ENCODE results near the gene NRCAM. TPM values are rescaled to one million over a fixed set of nuclear protein-coding genes. Genes with fewer than 3 reads are reported as not detected.

The NRCAM gene
- total and polyA plus RNA-seq, 2 of the 13 experiments (the other 11 are each of a cell fraction or from before 2014, with no cell fraction given): 0.31 to 0.33 TPM

GRCh38 chr7:108451296-108451848, 4.9 kb downstream of the NRCAM start (continued):
- TF ChIP-seq KAT8 (CRISPR knock-in tag; IDR thresholded peaks at IDR 0.05): no peak

GRCh38 chr7:108450160-108450559, 6.1 kb downstream of the NRCAM start:
- Histone ChIP-seq H3K4me2 (ENCODE audit: low read depth, low read length) (no peak overlapping the region), H3K4me1 (ENCODE audit: insufficient read depth, low read length) (peaks cover 11% of the 10 kb centered on the region), H3K79me2 (ENCODE audit: insufficient read depth, low read length) (no peaks in the 10 kb centered on the region), H3K27me3 (ENCODE audit: control insufficient read depth in 1 of 2, insufficient read depth in 2 of 2, low read length in 2 of 2) (peaks cover 3 to 14% of the 10 kb centered on the region in 2 experiments; a peak in 4 of 5 replicates), H2AFZ (ENCODE audit: low read length) (no peak overlapping the region), H3K36me3 (replicated peaks in 1 of 2; ENCODE audit: control insufficient read depth in 1 of 2, insufficient read depth in 2 of 2, low read length in 2 of 2) (no peaks in the 10 kb centered on the region), H3K9ac (ENCODE audit: insufficient read depth, low read depth, low read length) (no peak overlapping the region), H3K27ac (ENCODE audit: extremely low read length, insufficient read depth, low read length) (no peak overlapping the region), H3K4me3 (replicated peaks in 1 of 3; ENCODE audit: insufficient read depth in 1 of 3, low read depth in 2 of 3, low read length in 3 of 3) (no peak overlapping the region), H3K9me3 (ENCODE audit: low read length) (no peaks in the 10 kb centered on the region), H4K20me1 (ENCODE audit: insufficient read depth, low read length) (no peaks in the 10 kb centered on the region)
- BruUV-seq (replicated peaks): no TSS peak
- DNase-seq (ENCODE audit: low spot score) (no peak), FAIRE-seq (no peak), ATAC-seq (no peak)
- TF ChIP-seq ZNF570 (CRISPR knock-in tag; IDR thresholded peaks at IDR 0.05; ENCODE audit: borderline replicate concordance) (no peak), ZNF546 (CRISPR knock-in tag; conservative IDR thresholded peaks at IDR 0.05) (no peak), ZBTB8A (CRISPR knock-in tag; IDR thresholded peaks at IDR 0.05; ENCODE audit: borderline replicate concordance, low read depth) (no peak), ZNF563 (CRISPR knock-in tag; IDR thresholded peaks at IDR 0.05) (no peak)
- TF ChIP-seq, protein P1, sequence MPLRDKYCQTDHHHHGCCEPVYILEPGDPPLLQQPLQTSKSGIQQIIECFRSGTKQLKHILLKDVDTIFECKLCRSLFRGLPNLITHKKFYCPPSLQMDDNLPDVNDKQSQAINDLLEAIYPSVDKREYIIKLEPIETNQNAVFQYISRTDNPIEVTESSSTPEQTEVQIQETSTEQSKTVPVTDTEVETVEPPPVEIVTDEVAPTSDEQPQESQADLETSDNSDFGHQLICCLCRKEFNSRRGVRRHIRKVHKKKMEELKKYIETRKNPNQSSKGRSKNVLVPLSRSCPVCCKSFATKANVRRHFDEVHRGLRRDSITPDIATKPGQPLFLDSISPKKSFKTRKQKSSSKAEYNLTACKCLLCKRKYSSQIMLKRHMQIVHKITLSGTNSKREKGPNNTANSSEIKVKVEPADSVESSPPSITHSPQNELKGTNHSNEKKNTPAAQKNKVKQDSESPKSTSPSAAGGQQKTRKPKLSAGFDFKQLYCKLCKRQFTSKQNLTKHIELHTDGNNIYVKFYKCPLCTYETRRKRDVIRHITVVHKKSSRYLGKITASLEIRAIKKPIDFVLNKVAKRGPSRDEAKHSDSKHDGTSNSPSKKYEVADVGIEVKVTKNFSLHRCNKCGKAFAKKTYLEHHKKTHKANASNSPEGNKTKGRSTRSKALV (CRISPR knock-in tag; IDR thresholded peaks at IDR 0.05): no peak
- in situ Hi-C loops (cut with HindIII; ENCODE audit: extremely low pct_ligation_motif_present, low pct_unique_long_range_greater_than_20kb): loop anchor here (10.0 kb wide), 1 partner anchor 275 kb away; no protein-coding TSS in a partner anchor
- intact Hi-C loops (cut with micrococcal nuclease; ENCODE audit: unreplicated experiment): no loop called here
- 20% methylated on average over 1 of the region's 1 CpG for WGBS (ENCODE audit: low lambda C conversion rate)
- CTCF ChIA-PET (ENCODE audit: low intra/inter-chr PET ratio, low total read pairs): no interaction called here
- POLR2A ChIA-PET: no interaction called here

Data from HepG2 (cell line).